GM12878 (cell line): ENCODE results near the gene AGBL4. TPM values are rescaled to one million over a fixed set of nuclear protein-coding genes. Genes with fewer than 3 reads are reported as not detected.

Source experiments
- ATAC-seq: fragments of 200-7000 bp; cut with Tn5 transposase; 3 replicates; pipeline ENCODE4 v1.9.1; 2020; ENCODE audit warnings: mild to moderate bottlenecking, moderate library complexity
- BruUV-seq: library from RNA; stranded (reverse); fragments of 400-500 nt; replicated peaks from 2 replicates; lab custom pipeline; 2021; lab: Mats Ljungman, UMichigan
- CTCF ChIA-PET: fragments of 300-600 bp; sonication (Branson Sonifier 250); formaldehyde crosslinking; extraction: SDS; loops from one replicate; lab custom pipeline; 2021; ENCODE audit warnings: inconsistent platforms; lab: Yijun Ruan, JAX
- POLR2A ChIA-PET: fragments of 350-600 bp; formaldehyde crosslinking; extraction: SDS; loops from one replicate; lab custom pipeline; 2021; ENCODE audit warnings: inconsistent platforms; lab: Charles Lee
- RAD21 ChIA-PET: fragments of 300-600 bp; sonication (Branson Sonifier 250); formaldehyde crosslinking; loops from one replicate; lab custom pipeline; 2023; ENCODE audit warnings: antibody characterized with exemption; ENCODE audit not compliant: unreplicated experiment; lab: Charles Lee
- SMC1A ChIA-PET: fragments of 300-600 bp; sonication (Branson Sonifier 250); formaldehyde crosslinking; loops from one replicate; lab custom pipeline; 2023; ENCODE audit not compliant: unreplicated experiment, uncharacterized antibody; lab: Charles Lee
- DNase-seq: peaks from one replicate; pipeline ENCODE4 v3.0.0-alpha.2; 2011; ENCODE audit warnings: low read depth, low spot score
- FAIRE-seq: peaks from 3 replicates; lab custom pipeline; 2011; peaks lifted over from hg19 to GRCh38; lab: Jason Lieb, UNC
- H2AFZ ChIP-seq: 2 replicates; pipeline ENCODE4 v1.6.0; 2011; ENCODE audit warnings: low read depth, low read length, control low read depth; ENCODE audit not compliant: control insufficient read depth
- H3K27ac ChIP-seq: 2 replicates; pipeline ENCODE4 v1.5.1; 2011; ENCODE audit warnings: control low read depth; ENCODE audit not compliant: control insufficient read depth, insufficient read depth
- H3K27me3 ChIP-seq, 2 experiments: replicated peaks in 1 of 2; 2 replicates each; pipeline versions ENCODE4 v1.6.0 to v1.6.1; 2011; ENCODE audit warnings: low read length in 1 of 2; ENCODE audit not compliant: control insufficient read depth in 2 of 2, insufficient read depth in 2 of 2
- H3K36me3 ChIP-seq, 2 experiments: 2 replicates each; pipeline ENCODE4 v1.5.1; 2011; ENCODE audit warnings: low read length in 1 of 2; ENCODE audit not compliant: control insufficient read depth in 2 of 2, insufficient read depth in 2 of 2
- H3K4me1 ChIP-seq: 2 replicates; pipeline ENCODE4 v1.6.1; 2011; ENCODE audit warnings: mild to moderate bottlenecking, low read length, moderate library complexity, mixed read lengths; ENCODE audit not compliant: control insufficient read depth, insufficient read depth
- H3K4me2 ChIP-seq: 2 replicates; pipeline ENCODE4 v1.6.0; 2011; ENCODE audit warnings: control low read depth; ENCODE audit not compliant: control insufficient read depth, insufficient read depth
- H3K4me3 ChIP-seq: fragments of 200-600 bp; sonication (generic); 2 replicates; pipeline ENCODE4 v1.5.1; 2016
- H3K79me2 ChIP-seq: 2 replicates; pipeline ENCODE4 v1.6.0; 2011; ENCODE audit warnings: low read length; ENCODE audit not compliant: control insufficient read depth, insufficient read depth
- H3K9ac ChIP-seq: 2 replicates; pipeline ENCODE4 v1.8.0; 2011; ENCODE audit warnings: low read length, control low read depth, mixed read lengths; ENCODE audit not compliant: control insufficient read depth, insufficient read depth
- H3K9me3 ChIP-seq: replicated peaks from 3 replicates; pipeline ENCODE4 v1.5.1; 2011; ENCODE audit warnings: mild to moderate bottlenecking, low read length; ENCODE audit not compliant: control insufficient read depth, insufficient read depth
- H4K20me1 ChIP-seq: 2 replicates; pipeline ENCODE4 v1.6.0; 2011; ENCODE audit not compliant: control insufficient read depth, insufficient read depth
- CBX3 ChIP-seq: fragments of 200-600 bp; sonication (generic); IDR thresholded peaks from 2 replicates; pipeline ENCODE4 v1.6.1; 2016; ENCODE audit warnings: low read depth, borderline replicate concordance
- CHD2 ChIP-seq: IDR thresholded peaks from 2 replicates; pipeline ENCODE4 v1.6.1; 2011; ENCODE audit warnings: low read depth, low read length, improper control_type of control experiment, borderline replicate concordance
- FOS ChIP-seq: IDR thresholded peaks from 3 replicates; pipeline ENCODE4 v1.6.1; 2011; ENCODE audit warnings: borderline replicate concordance; ENCODE audit not compliant: insufficient read length; ENCODE audit errors: extremely low read depth
- IKZF2 ChIP-seq, 2 experiments: fragments of 450-650 bp; IDR thresholded peaks; 2 replicates each; pipeline ENCODE4 v1.6.1; 2017; ENCODE audit warnings: mild to moderate bottlenecking in 2 of 2, moderate library complexity in 2 of 2
- IRF5 ChIP-seq: fragments of 450-650 bp; IDR thresholded peaks from 2 replicates; pipeline ENCODE4 v1.6.1; 2017; ENCODE audit warnings: borderline replicate concordance
- KDM1A ChIP-seq: fragments of 200-600 bp; sonication (generic); IDR thresholded peaks from 2 replicates; pipeline ENCODE4 v1.6.1; 2016; ENCODE audit warnings: borderline replicate concordance
- KLF5 ChIP-seq: fragments of 450-650 bp; IDR thresholded peaks from 2 replicates; pipeline ENCODE4 v1.6.1; 2014; ENCODE audit warnings: mild to moderate bottlenecking; ENCODE audit not compliant: partially characterized antibody
- MLLT1 ChIP-seq: fragments of 450-650 bp; IDR thresholded peaks from 2 replicates; pipeline ENCODE4 v1.6.1; 2016; ENCODE audit warnings: mild to moderate bottlenecking
- MTA3 ChIP-seq: IDR thresholded peaks from 2 replicates; pipeline ENCODE4 v1.6.1; 2012; ENCODE audit warnings: low read length, inconsistent platforms, borderline replicate concordance
- RFX5 ChIP-seq: IDR thresholded peaks from 2 replicates; pipeline ENCODE4 v1.6.1; 2011; ENCODE audit warnings: low read depth, low read length, improper control_type of control experiment
- SMAD1 ChIP-seq: fragments of 450-650 bp; IDR thresholded peaks from 2 replicates; pipeline ENCODE4 v1.6.1; 2018; ENCODE audit warnings: mild to moderate bottlenecking, low read depth; ENCODE audit not compliant: partially characterized antibody
- SMC3 ChIP-seq: IDR thresholded peaks from 2 replicates; pipeline ENCODE4 v1.6.1; 2011; ENCODE audit warnings: low read length, improper control_type of control experiment, borderline replicate concordance
- TAF1 ChIP-seq: IDR thresholded peaks from 2 replicates; pipeline ENCODE4 v1.6.1; 2011; ENCODE audit warnings: mild to moderate bottlenecking, low read depth, low read length, borderline replicate concordance
- TCF7 ChIP-seq: IDR thresholded peaks from 2 replicates; pipeline ENCODE4 v1.6.1; 2014; ENCODE audit warnings: antibody characterized with exemption, borderline replicate concordance
- USF2 ChIP-seq: IDR thresholded peaks from 2 replicates; pipeline ENCODE4 v1.6.1; 2011; ENCODE audit warnings: low read depth, low read length, improper control_type of control experiment, borderline replicate concordance
- ZNF207 ChIP-seq: fragments of 450-650 bp; IDR thresholded peaks from 2 replicates; pipeline ENCODE4 v1.6.1; 2014; ENCODE audit warnings: antibody characterized with exemption, mild to moderate bottlenecking, borderline replicate concordance
- ZZZ3 ChIP-seq: IDR thresholded peaks from 2 replicates; pipeline ENCODE4 v1.6.1; 2011; ENCODE audit warnings: low read depth; ENCODE audit not compliant: control insufficient read depth, insufficient read length
- WGBS: methylation state at CpG from one replicate; pipeline ENCODE4 v1.1.6; 2016; ENCODE audit warnings: low lambda C conversion rate; ENCODE audit not compliant: insufficient replicate concordance, insufficient coverage; ENCODE audit errors: missing lambda C conversion rate; 5-methylcytosine and 5-hydroxymethylcytosine counted together
- in situ Hi-C: fragments of 300-500 bp; cut with MboI; formaldehyde crosslinking; loops from 9 replicates; pipeline ENCODE4 v1.14.3; 2018; ENCODE audit warnings: mixed read lengths
- intact Hi-C: fragments of 100-400 bp; cut with micrococcal nuclease; formaldehyde crosslinking; loops from one replicate; pipeline ENCODE4 v1.14.2; 2022; ENCODE audit not compliant: unreplicated experiment
- polyA plus RNA-seq, 11 experiments: library from polyadenylated mRNA; depleted of rRNA in 4 of 11; unstranded in 6 of 11; stranded (reverse) in 5 of 11; fragments of >200 nt; fragmentation: Nextera tagmentation in 4 of 11; fragmentation: Illumina TruSeq in 1 of 11; extraction: Ambion mirVana in 4 of 11; extraction: Trizol in 1 of 11; gene quantifications; 1 replicate in 1 of 11; 2 replicates in 10 of 11; pipeline versions ENCODE4 v1.2.1 to v1.2.3, GENCODE V29; 2011 to 2016; ENCODE audit warnings: inconsistent platforms in 2 of 11, missing spikeins in 2 of 11, low read depth in 1 of 11
- total RNA-seq, 4 experiments: library from RNA; depleted of rRNA in 3 of 4; stranded (reverse); fragments of >200 nt in 3 of 4; fragmentation: Illumina TruSeq in 1 of 4; extraction: Trizol in 1 of 4; gene quantifications; 2 replicates each; pipeline versions ENCODE4 v1.2.1 to v1.2.3, GENCODE V29; 2013 to 2021

Gene AGBL4
- total and polyA plus RNA-seq, 10 of the 15 experiments (the other 5 are each of a cell fraction or from before 2014, with no cell fraction given) = 0.31 TPM; not detected in 9

- RAD21 ChIA-PET = no interaction called here
- no peak for TF ChIP-seq KDM1A
- TF ChIP-seq USF2 = no peak
- TF ChIP-seq CHD2 = no peak
- TF ChIP-seq MTA3 = no peak
- TF ChIP-seq SMAD1 = no peak
- no peak for TF ChIP-seq TCF7
- TF ChIP-seq IRF5 = no peak
- TF ChIP-seq MLLT1 = no peak
- TF ChIP-seq ZNF207 = no peak
- no peak for TF ChIP-seq IKZF2 (IDR thresholded peaks at IDR 0.05)
- no peak for TF ChIP-seq FOS
- TF ChIP-seq ZZZ3 = no peak
- no peak for TF ChIP-seq SMC3
- TF ChIP-seq TAF1 = no peak
- no peak for TF ChIP-seq CBX3
- TF ChIP-seq RFX5 = no peak
- TF ChIP-seq KLF5 = no peak
- Histone ChIP-seq H3K4me3 (no peak overlapping the region), H2AFZ (no peak overlapping the region), H3K9ac (no peak overlapping the region), H3K4me1 (no peaks in the 10 kb centered on the region), H4K20me1 (no peaks in the 10 kb centered on the region; the same call in 1 of the 2 replicates), H3K79me2 (no peaks in the 10 kb centered on the region), H3K9me3 (no peaks in the 10 kb centered on the region), H3K27ac (no peak overlapping the region), H3K27me3 (no peaks in the 10 kb centered on the region), H3K4me2 (no peak overlapping the region), H3K36me3 (no peaks in the 10 kb centered on the region)
- in situ Hi-C loops = no loop called here
- WGBS = 42% methylated on average over 11 of the region's 12 CpGs
- no peak for DNase-seq
- intact Hi-C loops = no loop called here
- no TSS peak for BruUV-seq
- ATAC-seq = no peak
- CTCF ChIA-PET = interaction anchor here (5.6 kb wide), 1 partner anchor 15 kb away, joined by 65 read pairs; no protein-coding TSS in a partner anchor
- FAIRE-seq = no peak
- POLR2A ChIA-PET = no interaction called here
- SMC1A ChIA-PET = no interaction called here
Observed at GRCh38 chr1:48693674-48694320, 1330.0 kb downstream of the AGBL4 start.
